ENCODE data around the gene FAM98C.
A peak's percentile ranks its signal among the peaks of the same experiment; 100 is the strongest.
"Not testable (repeated sequence)": the region's sequence is repeated elsewhere in the genome, so short reads cannot be mapped to it uniquely, and the experiment has no call there.

FAM98C gene

GRCh38 chr19:38411041-38411712 lies 8.3 kb downstream of the FAM98C start:
- H3K4me3 ChIP-seq (ENCODE audit: low read length): no peak overlapping the region
- no peak for DNase-seq (ENCODE audit: low read depth)
- no peak for TF ChIP-seq CTCF (conservative IDR thresholded peaks at IDR 0.05; ENCODE audit: low read length)

- DNase-seq (ENCODE audit: low read depth); H3K4me3 ChIP-seq (ENCODE audit: low read length): not testable (repeated sequence)
Observed at GRCh38 chr19:38411898-38412297, 9.0 kb downstream of the FAM98C start.

- no peak overlapping the region for H3K4me3 ChIP-seq (ENCODE audit: low read length)
- no peak for TF ChIP-seq CTCF (conservative IDR thresholded peaks at IDR 0.05; ENCODE audit: low read length)
- DNase-seq (ENCODE audit: low read depth): no peak
Observed at GRCh38 chr19:38412491-38412890, 9.6 kb downstream of the FAM98C start.

- DNase-seq (ENCODE audit: low read depth): no peak
- no peak overlapping the region for H3K4me3 ChIP-seq (ENCODE audit: low read length)
- no peak for TF ChIP-seq CTCF (conservative IDR thresholded peaks at IDR 0.05; ENCODE audit: low read length)
Observed at GRCh38 chr19:38412961-38413360, 10.1 kb downstream of the FAM98C start.

GRCh38 chr19:38413416-38413815 lies 10.5 kb downstream of the FAM98C start:
- TF ChIP-seq CTCF (conservative IDR thresholded peaks at IDR 0.05; ENCODE audit: low read length): no peak
- H3K4me3 ChIP-seq (ENCODE audit: low read length): no peak overlapping the region
- DNase-seq (ENCODE audit: low read depth): no peak

GRCh38 chr19:38417146-38417543 lies 14.3 kb downstream of the FAM98C start:
- TF ChIP-seq CTCF (conservative IDR thresholded peaks at IDR 0.05; ENCODE audit: low read length): no peak
- DNase-seq (ENCODE audit: low read depth): no peak
- no peak overlapping the region for H3K4me3 ChIP-seq (ENCODE audit: low read length)

- DNase-seq (ENCODE audit: low read depth): no peak
- TF ChIP-seq CTCF (conservative IDR thresholded peaks at IDR 0.05; ENCODE audit: low read length): no peak
- peak overlapping the region; percentile 7 for H3K4me3 ChIP-seq (ENCODE audit: low read length)
Observed at GRCh38 chr19:38417544-38418506, 14.9 kb downstream of the FAM98C start.
